Hepatic stellate cell (primary cell): ENCODE results near the gene GULP1.
A peak's percentile ranks its signal among the peaks of the same experiment; 100 is the strongest.
"Not testable (repeated sequence)": the region's sequence is repeated elsewhere in the genome, so short reads cannot be mapped to it uniquely, and the experiment has no call there.

Experiments used
- DNase-seq: peaks from one replicate; pipeline ENCODE4 v3.0.0; 2011; ENCODE audit warnings: low spot score

GULP1 gene

GRCh38 chr2:188527581-188527993 lies 235.9 kb downstream of the GULP1 start:
- no peak for DNase-seq

GRCh38 chr2:188529710-188530109 lies 238.0 kb downstream of the GULP1 start:
- no peak for DNase-seq

GRCh38 chr2:188534875-188535274 lies 243.2 kb downstream of the GULP1 start:
- no peak for DNase-seq

GRCh38 chr2:188551671-188552070 lies 260.0 kb downstream of the GULP1 start:
- DNase-seq: no peak

- no peak for DNase-seq
These were observed 265.4 kb downstream of the GULP1 start for GRCh38 chr2:188557081-188557480.

GRCh38 chr2:188559455-188559854 lies 267.8 kb downstream of the GULP1 start:
- DNase-seq: not testable (repeated sequence)

- no peak for DNase-seq
These were observed 269.9 kb downstream of the GULP1 start for GRCh38 chr2:188561473-188561979.

GRCh38 chr2:188569431-188570165 lies 277.9 kb downstream of the GULP1 start:
- no peak for DNase-seq

- no peak for DNase-seq
These were observed 278.7 kb downstream of the GULP1 start for GRCh38 chr2:188570370-188570769.

GRCh38 chr2:188571543-188572303 lies 280.0 kb downstream of the GULP1 start:
- DNase-seq: no peak

GRCh38 chr2:188572592-188572991 lies 280.9 kb downstream of the GULP1 start:
- DNase-seq: no peak

GRCh38 chr2:188573453-188573852 lies 281.8 kb downstream of the GULP1 start:
- DNase-seq: no peak

GRCh38 chr2:188576006-188576405 lies 284.3 kb downstream of the GULP1 start:
- no peak for DNase-seq

- DNase-seq: no peak
These were observed 285.0 kb downstream of the GULP1 start for GRCh38 chr2:188576651-188577050.

- DNase-seq: no peak
These were observed 285.6 kb downstream of the GULP1 start for GRCh38 chr2:188577231-188577630.

- no peak for DNase-seq
These were observed 289.1 kb downstream of the GULP1 start for GRCh38 chr2:188580738-188581137.

GRCh38 chr2:188582211-188582610 lies 290.5 kb downstream of the GULP1 start:
- no peak for DNase-seq

- no peak for DNase-seq
These were observed 296.6 kb downstream of the GULP1 start for GRCh38 chr2:188588235-188588634.

GRCh38 chr2:188596054-188596453 lies 304.4 kb downstream of the GULP1 start:
- DNase-seq: no peak

GRCh38 chr2:188598551-188598950 lies 306.9 kb downstream of the GULP1 start:
- no peak for DNase-seq

GRCh38 chr2:188599140-188599539 lies 307.5 kb downstream of the GULP1 start:
- DNase-seq: no peak

- DNase-seq: peak; percentile 22
These were observed 309.0 kb downstream of the GULP1 start for GRCh38 chr2:188600536-188601210.

- no peak for DNase-seq
These were observed 309.7 kb downstream of the GULP1 start for GRCh38 chr2:188601391-188601790.
